ENCODE results near the gene GDPD3.
A peak's percentile ranks its signal among the peaks of the same experiment; 100 is the strongest.

Gene GDPD3

GRCh38 chr16:30092373-30093010 lies 20.8 kb downstream of the GDPD3 start:
- H3K27ac ChIP-seq (ENCODE audit: low read length) = peak overlapping the region; percentile 72
- H3K4me3 ChIP-seq (ENCODE audit: low read depth in 1 of 2, low read length in 2 of 2) = peak overlapping the region; percentile 60 to 62
- peaks cover 3 to 8% of the 10 kb centered on the region in 2 donors for H3K9me3 ChIP-seq (ENCODE audit: control insufficient read depth in 1 of 2, low read length in 2 of 2)
- H3K36me3 ChIP-seq (ENCODE audit: control insufficient read depth in 1 of 2, insufficient read depth in 2 of 2, low read length in 2 of 2) = peaks cover 7 to 9% of the 10 kb centered on the region in 2 donors
- no peaks in the 10 kb centered on the region for H3K27me3 ChIP-seq (ENCODE audit: low read depth, low read length)
- peaks cover 7 to 40% of the 10 kb centered on the region in 2 donors for H3K4me1 ChIP-seq (ENCODE audit: control insufficient read depth in 1 of 2, insufficient read depth in 2 of 2, low read length in 2 of 2)

- H3K9me3 ChIP-seq (ENCODE audit: control insufficient read depth in 1 of 2, low read length in 2 of 2) = peaks cover 0 to under 1% of the 10 kb centered on the region in 2 donors
- H3K27me3 ChIP-seq (ENCODE audit: low read depth, low read length) = no peaks in the 10 kb centered on the region
- peaks cover 7 to 9% of the 10 kb centered on the region in 2 donors for H3K36me3 ChIP-seq (ENCODE audit: control insufficient read depth in 1 of 2, insufficient read depth in 2 of 2, low read length in 2 of 2)
- peak within 1 kb of the TSS; percentile 72 for H3K27ac ChIP-seq (ENCODE audit: low read length)
- peaks cover 7 to 40% of the 10 kb centered on the region in 2 donors for H3K4me1 ChIP-seq (ENCODE audit: control insufficient read depth in 1 of 2, insufficient read depth in 2 of 2, low read length in 2 of 2)
- H3K4me3 ChIP-seq (ENCODE audit: low read depth in 1 of 2, low read length in 2 of 2) = peak within 1 kb of the TSS; percentile 60 to 62
Observed at GRCh38 chr16:30091474-30092372, 21.6 kb downstream of the GDPD3 start, which contains the start of gene TBX6. TBX6 (minus strand) TSS chr16:30091924; CDS start chr16:30091193, 731 bp downstream.

- H3K4me3 ChIP-seq (ENCODE audit: low read depth in 1 of 2, low read length in 2 of 2) = peak overlapping the region in 1 of 2 donors; percentile 62
- H3K36me3 ChIP-seq (ENCODE audit: control insufficient read depth in 1 of 2, insufficient read depth in 2 of 2, low read length in 2 of 2) = peaks cover 7 to 9% of the 10 kb centered on the region in 2 donors
- peaks cover 7 to 40% of the 10 kb centered on the region in 2 donors for H3K4me1 ChIP-seq (ENCODE audit: control insufficient read depth in 1 of 2, insufficient read depth in 2 of 2, low read length in 2 of 2)
- no peak overlapping the region for H3K27ac ChIP-seq (ENCODE audit: low read length)
- H3K27me3 ChIP-seq (ENCODE audit: low read depth, low read length) = no peaks in the 10 kb centered on the region
- no peaks in the 10 kb centered on the region for H3K9me3 ChIP-seq (ENCODE audit: control insufficient read depth in 1 of 2, low read length in 2 of 2)
Observed at GRCh38 chr16:30090610-30091331, 22.6 kb downstream of the GDPD3 start.

- Histone ChIP-seq H3K27ac (ENCODE audit: low read length) (no peak overlapping the region), H3K27me3 (ENCODE audit: low read depth, low read length) (no peaks in the 10 kb centered on the region), H3K36me3 (ENCODE audit: control insufficient read depth in 1 of 2, insufficient read depth in 2 of 2, low read length in 2 of 2) (peaks cover 8 to 15% of the 10 kb centered on the region in 2 donors), H3K9me3 (ENCODE audit: control insufficient read depth in 1 of 2, low read length in 2 of 2) (no peaks in the 10 kb centered on the region), H3K4me1 (ENCODE audit: control insufficient read depth in 1 of 2, insufficient read depth in 2 of 2, low read length in 2 of 2) (peaks cover 0 to 24% of the 10 kb centered on the region in 2 donors), H3K4me3 (ENCODE audit: low read depth in 1 of 2, low read length in 2 of 2) (no peak overlapping the region)
Observed at GRCh38 chr16:30088832-30089624, 24.3 kb downstream of the GDPD3 start.

- Histone ChIP-seq H3K4me1 (ENCODE audit: control insufficient read depth in 1 of 2, insufficient read depth in 2 of 2, low read length in 2 of 2) (peaks cover 0 to 19% of the 10 kb centered on the region in 2 donors), H3K9me3 (ENCODE audit: control insufficient read depth in 1 of 2, low read length in 2 of 2) (no peaks in the 10 kb centered on the region), H3K36me3 (ENCODE audit: control insufficient read depth in 1 of 2, insufficient read depth in 2 of 2, low read length in 2 of 2) (peaks cover 12 to 22% of the 10 kb centered on the region in 2 donors), H3K4me3 (ENCODE audit: low read depth in 1 of 2, low read length in 2 of 2) (no peak overlapping the region), H3K27ac (ENCODE audit: low read length) (no peak overlapping the region), H3K27me3 (ENCODE audit: low read depth, low read length) (no peaks in the 10 kb centered on the region)
Observed at GRCh38 chr16:30088237-30088831, 25.0 kb downstream of the GDPD3 start.

GRCh38 chr16:30087181-30087898 lies 26.0 kb downstream of the GDPD3 start:
- Histone ChIP-seq H3K4me3 (ENCODE audit: low read depth in 1 of 2, low read length in 2 of 2) (no peak overlapping the region), H3K4me1 (ENCODE audit: control insufficient read depth in 1 of 2, insufficient read depth in 2 of 2, low read length in 2 of 2) (peaks cover 0 to 10% of the 10 kb centered on the region in 2 donors), H3K27me3 (ENCODE audit: low read depth, low read length) (no peaks in the 10 kb centered on the region), H3K27ac (ENCODE audit: low read length) (no peak overlapping the region), H3K36me3 (ENCODE audit: control insufficient read depth in 1 of 2, insufficient read depth in 2 of 2, low read length in 2 of 2) (peaks cover 22 to 32% of the 10 kb centered on the region in 2 donors), H3K9me3 (ENCODE audit: control insufficient read depth in 1 of 2, low read length in 2 of 2) (no peaks in the 10 kb centered on the region)

- H3K27me3 ChIP-seq (ENCODE audit: low read depth, low read length) = no peaks in the 10 kb centered on the region
- H3K27ac ChIP-seq (ENCODE audit: low read length) = no peak overlapping the region
- no peak overlapping the region for H3K4me3 ChIP-seq (ENCODE audit: low read depth in 1 of 2, low read length in 2 of 2)
- peaks cover 26 to 40% of the 10 kb centered on the region in 2 donors for H3K36me3 ChIP-seq (ENCODE audit: control insufficient read depth in 1 of 2, insufficient read depth in 2 of 2, low read length in 2 of 2)
- H3K4me1 ChIP-seq (ENCODE audit: control insufficient read depth in 1 of 2, insufficient read depth in 2 of 2, low read length in 2 of 2) = peaks cover 0 to 6% of the 10 kb centered on the region in 2 donors
- H3K9me3 ChIP-seq (ENCODE audit: control insufficient read depth in 1 of 2, low read length in 2 of 2) = no peaks in the 10 kb centered on the region
Observed at GRCh38 chr16:30086291-30087140, 26.8 kb downstream of the GDPD3 start.

GRCh38 chr16:30085820-30086219 lies 27.5 kb downstream of the GDPD3 start:
- no peaks in the 10 kb centered on the region for H3K27me3 ChIP-seq (ENCODE audit: low read depth, low read length)
- no peak overlapping the region for H3K27ac ChIP-seq (ENCODE audit: low read length)
- H3K9me3 ChIP-seq (ENCODE audit: control insufficient read depth in 1 of 2, low read length in 2 of 2) = no peaks in the 10 kb centered on the region
- H3K4me3 ChIP-seq (ENCODE audit: low read depth in 1 of 2, low read length in 2 of 2) = no peak overlapping the region
- no peaks in the 10 kb centered on the region for H3K4me1 ChIP-seq (ENCODE audit: control insufficient read depth in 1 of 2, insufficient read depth in 2 of 2, low read length in 2 of 2)
- peaks cover 31 to 45% of the 10 kb centered on the region in 2 donors for H3K36me3 ChIP-seq (ENCODE audit: control insufficient read depth in 1 of 2, insufficient read depth in 2 of 2, low read length in 2 of 2)

GRCh38 chr16:30085247-30085646 lies 28.1 kb downstream of the GDPD3 start:
- peaks cover 32 to 51% of the 10 kb centered on the region in 2 donors for H3K36me3 ChIP-seq (ENCODE audit: control insufficient read depth in 1 of 2, insufficient read depth in 2 of 2, low read length in 2 of 2)
- no peaks in the 10 kb centered on the region for H3K27me3 ChIP-seq (ENCODE audit: low read depth, low read length)
- no peak overlapping the region for H3K27ac ChIP-seq (ENCODE audit: low read length)

More at GRCh38 chr16:30085247-30085646, 28.1 kb downstream of the GDPD3 start:
- no peaks in the 10 kb centered on the region for H3K9me3 ChIP-seq (ENCODE audit: control insufficient read depth in 1 of 2, low read length in 2 of 2)
- no peak overlapping the region for H3K4me3 ChIP-seq (ENCODE audit: low read depth in 1 of 2, low read length in 2 of 2)
- H3K4me1 ChIP-seq (ENCODE audit: control insufficient read depth in 1 of 2, insufficient read depth in 2 of 2, low read length in 2 of 2) = no peaks in the 10 kb centered on the region
